Mammary epithelial cell (primary cell): ENCODE results near the gene PAK4.

ENCODE experiments used
- EZH2 ChIP-seq: IDR thresholded peaks from 2 replicates; pipeline ENCODE4 v1.6.1; 2012; ENCODE audit warnings: low read length, inconsistent platforms, borderline replicate concordance
- TF ChIP-seq, protein P1 (sequence below), 2 donors: IDR thresholded peaks in 1 of 2; conservative IDR thresholded peaks in 1 of 2; 2 replicates each; pipeline ENCODE4 v1.5.1; 2011 to 2012; ENCODE audit warnings: inconsistent platforms in 2 of 2, low read length in 2 of 2, mild to moderate bottlenecking in 2 of 2, control low read depth in 1 of 2, low read depth in 1 of 2; ENCODE audit not compliant: insufficient read depth in 1 of 2; ENCODE audit errors: extremely low read depth in 1 of 2

DNA sequence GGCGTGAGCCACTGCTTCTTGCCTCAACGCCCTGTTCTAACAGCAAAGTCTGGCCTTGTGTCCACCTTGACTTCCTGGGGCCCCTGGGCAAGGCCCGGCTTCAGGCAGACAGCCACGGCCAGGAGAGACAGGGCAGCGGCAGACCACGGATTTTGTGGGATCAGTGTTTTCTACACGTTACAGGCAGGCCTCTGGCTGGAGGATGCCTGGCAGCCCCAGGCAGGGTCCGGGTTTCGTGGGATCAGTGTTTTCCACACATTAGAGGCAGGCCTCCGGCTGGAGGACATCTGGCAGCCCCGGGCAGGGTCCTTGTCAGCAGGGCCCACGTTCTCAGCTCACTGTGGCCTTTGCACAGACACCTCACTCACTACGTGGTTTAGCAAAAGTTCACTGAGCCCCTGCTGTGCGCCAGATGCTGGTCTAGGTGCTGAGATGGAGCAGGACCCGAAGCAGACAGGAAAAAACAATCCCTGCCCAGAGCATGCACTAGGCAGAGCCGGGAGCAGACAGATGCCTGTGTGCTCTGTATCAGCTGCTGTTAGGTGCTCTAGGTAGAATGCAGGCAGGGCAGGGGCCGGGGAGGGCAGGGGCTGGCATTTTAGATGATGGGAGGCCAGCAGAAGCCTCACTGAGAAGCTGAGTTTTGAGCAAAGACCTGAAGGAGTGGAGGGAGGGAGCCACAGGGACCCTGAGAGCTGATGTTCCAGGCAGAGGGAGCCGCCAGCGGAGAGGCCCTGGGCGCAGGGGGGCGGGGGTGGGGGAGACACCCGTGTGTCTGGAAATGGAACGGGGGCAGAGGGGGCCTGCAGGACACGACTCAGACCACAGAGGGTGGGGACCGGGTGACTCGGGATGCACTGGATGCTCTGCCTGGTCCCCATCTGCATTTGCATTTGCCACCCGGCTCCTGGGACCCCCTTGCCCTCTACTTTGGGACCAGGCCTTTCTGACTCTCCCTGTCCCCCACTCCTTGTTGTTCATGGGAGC, 46.2 kb downstream of the PAK4 start:
- TF ChIP-seq, protein P1, sequence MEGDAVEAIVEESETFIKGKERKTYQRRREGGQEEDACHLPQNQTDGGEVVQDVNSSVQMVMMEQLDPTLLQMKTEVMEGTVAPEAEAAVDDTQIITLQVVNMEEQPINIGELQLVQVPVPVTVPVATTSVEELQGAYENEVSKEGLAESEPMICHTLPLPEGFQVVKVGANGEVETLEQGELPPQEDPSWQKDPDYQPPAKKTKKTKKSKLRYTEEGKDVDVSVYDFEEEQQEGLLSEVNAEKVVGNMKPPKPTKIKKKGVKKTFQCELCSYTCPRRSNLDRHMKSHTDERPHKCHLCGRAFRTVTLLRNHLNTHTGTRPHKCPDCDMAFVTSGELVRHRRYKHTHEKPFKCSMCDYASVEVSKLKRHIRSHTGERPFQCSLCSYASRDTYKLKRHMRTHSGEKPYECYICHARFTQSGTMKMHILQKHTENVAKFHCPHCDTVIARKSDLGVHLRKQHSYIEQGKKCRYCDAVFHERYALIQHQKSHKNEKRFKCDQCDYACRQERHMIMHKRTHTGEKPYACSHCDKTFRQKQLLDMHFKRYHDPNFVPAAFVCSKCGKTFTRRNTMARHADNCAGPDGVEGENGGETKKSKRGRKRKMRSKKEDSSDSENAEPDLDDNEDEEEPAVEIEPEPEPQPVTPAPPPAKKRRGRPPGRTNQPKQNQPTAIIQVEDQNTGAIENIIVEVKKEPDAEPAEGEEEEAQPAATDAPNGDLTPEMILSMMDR (conservative IDR thresholded peaks at IDR 0.05 in 1 of 2, IDR thresholded peaks at IDR 0.05 in 1 of 2; ENCODE audit: extremely low read depth in 1 of 2, insufficient read depth in 1 of 2, low read depth in 1 of 2, low read length in 2 of 2), result no peak
- no peak for TF ChIP-seq EZH2
